Measurements from ENCODE around the gene ACSF3.

ACSF3 gene

GRCh38 chr16:89198417-89199240 is 105.0 kb downstream of the ACSF3 start:
- DNase-seq (ENCODE audit: low spot score): no peak
- FAIRE-seq: no peak

DNA sequence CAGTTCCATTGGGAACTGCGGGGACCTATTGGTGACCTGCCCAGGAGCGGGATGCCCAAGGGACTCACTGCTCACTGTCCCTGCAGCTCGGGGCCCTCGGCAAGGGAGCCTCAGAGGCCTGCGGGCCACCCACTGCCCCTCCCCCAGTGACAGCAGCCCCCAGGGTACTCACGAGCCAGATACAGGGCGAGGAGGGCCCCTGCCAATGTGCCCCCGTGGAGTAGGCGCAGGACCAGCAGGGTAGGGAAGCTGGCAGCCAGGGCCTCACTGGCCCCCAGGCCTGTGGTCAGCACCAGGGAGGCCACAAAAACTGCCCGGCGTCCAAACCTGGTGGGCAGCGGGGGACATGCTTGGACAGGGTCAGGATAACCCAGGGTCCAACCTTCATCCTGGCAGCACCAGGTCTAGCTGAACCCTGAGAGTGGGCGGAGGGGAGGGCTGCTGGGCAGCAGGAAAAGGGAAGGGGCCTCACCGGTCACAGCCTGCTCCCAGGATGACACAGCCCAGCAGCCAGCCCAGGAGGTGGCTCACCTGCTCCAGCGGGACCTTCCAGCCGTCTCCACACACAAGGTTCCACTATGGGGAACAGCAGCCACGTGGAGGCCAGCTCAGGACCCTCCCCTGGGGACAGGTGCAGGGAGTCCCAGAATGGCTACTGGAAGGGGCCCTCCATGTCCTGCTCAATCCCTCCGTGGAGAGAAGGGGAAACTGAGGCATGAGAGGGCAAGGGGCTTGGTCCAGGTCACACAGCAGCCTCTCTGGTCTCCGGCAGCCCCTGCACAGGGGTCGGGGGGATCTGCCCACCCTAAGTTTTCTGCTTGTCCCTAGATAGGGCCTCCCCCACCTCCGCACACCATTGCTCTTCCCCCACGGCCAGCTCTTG is 105.8 kb downstream of the ACSF3 start:
- no peak for FAIRE-seq
- no peak for DNase-seq (ENCODE audit: low spot score)

DNA sequence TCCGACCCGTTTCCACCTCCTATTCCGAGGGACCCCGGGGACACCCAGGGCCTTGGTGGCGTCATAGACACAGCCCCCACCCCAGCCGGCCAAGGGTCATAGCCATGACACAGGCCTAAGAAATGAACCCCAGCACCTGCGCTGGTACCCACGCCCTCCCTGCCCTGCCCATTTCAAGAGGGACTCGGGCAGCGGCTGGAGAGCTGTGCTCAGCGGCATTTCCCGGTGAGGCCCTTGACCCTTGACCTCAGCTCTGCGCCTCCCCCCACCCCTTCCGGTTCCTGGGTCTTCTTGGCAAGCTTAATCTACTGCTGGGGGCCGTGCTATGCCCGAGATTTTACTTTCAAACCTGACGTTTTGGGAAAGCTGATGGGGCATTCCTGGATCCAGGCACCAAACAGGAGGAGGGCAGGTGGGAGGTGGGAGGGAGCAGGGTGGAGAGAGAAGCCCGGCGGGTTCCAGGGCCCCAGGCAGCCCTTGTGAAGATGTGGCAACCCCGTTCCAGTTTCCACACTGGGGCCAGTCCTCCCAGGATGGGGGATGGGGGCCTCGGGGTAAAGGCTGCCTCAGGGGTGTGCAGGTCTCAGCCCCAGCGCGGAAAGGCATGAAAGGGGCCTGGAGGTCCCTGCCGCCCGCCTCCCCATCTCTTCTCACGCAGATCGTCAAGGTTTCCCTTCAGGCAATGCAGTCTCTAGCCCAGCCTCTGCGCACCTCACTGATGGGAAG is 106.6 kb downstream of the ACSF3 start, which contains the start of gene SLC22A31:
Gene SLC22A31, minus strand, starts transcription at position 414 of the 726 bp plus-strand sequence. Its CDS starts 36 bp downstream, at position 378.
- FAIRE-seq (no peak), DNase-seq (ENCODE audit: low spot score) (peak; percentile 8)

GRCh38 chr16:89200850-89201411 is 107.3 kb downstream of the ACSF3 start:
- DNase-seq (ENCODE audit: low spot score): no peak
- FAIRE-seq: no peak

DNA sequence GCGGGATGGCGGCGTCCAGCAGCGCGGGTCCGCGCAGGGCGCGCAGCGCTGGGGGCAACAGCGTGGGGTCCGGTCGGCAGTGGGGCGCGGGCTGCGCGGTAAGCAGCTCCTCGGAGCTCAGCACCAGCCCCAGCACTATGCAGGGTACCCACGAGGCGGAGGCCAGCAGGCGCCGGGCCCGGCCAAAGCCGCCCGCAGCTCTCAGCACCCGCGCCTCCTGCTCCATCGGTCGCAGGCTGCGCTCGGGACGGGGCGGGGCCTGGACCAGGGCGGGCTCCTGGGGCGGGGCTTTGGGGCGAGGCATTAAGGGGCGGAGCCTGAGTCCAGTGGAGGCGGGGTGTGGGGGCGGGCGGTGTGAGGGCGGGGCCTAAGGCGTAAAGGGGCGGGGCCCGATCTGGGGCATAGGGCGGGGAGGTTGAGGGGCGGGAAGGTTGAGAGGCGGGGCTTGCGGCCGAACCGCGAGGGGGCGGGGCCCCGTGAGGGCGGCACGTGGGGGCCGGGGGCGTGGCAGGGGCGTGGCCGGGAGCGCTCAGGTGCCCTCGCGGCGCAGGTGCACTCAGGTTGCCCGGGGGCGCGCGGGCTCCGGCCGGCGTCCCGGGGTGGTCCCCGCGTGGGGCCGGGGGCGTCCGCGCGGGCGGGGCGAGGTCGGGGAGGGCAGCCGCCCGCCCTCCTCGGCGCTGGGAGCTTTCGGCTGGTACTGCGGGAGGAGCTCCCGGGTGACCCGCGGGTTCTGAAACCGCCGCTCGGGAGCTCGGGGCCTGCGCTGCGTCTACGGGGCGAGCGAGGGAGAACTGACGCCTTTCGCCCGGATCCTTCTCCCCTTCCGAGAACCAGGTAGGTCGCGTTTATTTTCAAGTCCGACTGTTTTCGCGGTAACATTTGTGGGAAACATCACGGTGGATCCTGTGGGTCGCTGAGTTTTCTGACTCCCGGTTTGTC is 108.1 kb downstream of the ACSF3 start:
- no peak for FAIRE-seq

GRCh38 chr16:89202422-89203215 is 109.0 kb downstream of the ACSF3 start:
- FAIRE-seq (no peak), DNase-seq (ENCODE audit: low spot score) (no peak)

More for the DNA sequence above, 108.1 kb downstream of the ACSF3 start:
- peak; percentile 25 for DNase-seq (ENCODE audit: low spot score)
